ENCODE results near the gene PTCD2.

PTCD2 gene

GRCh38 chr5:72282878-72283277, 37.3 kb upstream of the PTCD2 start:
- no peaks in the 10 kb centered on the region for H3K4me1 ChIP-seq
- no peaks in the 10 kb centered on the region for H3K9me3 ChIP-seq (ENCODE audit: control insufficient read depth, low read length)
- TF ChIP-seq CTCF (IDR thresholded peaks at IDR 0.05), result no peak
- H3K79me2 ChIP-seq, result no peaks in the 10 kb centered on the region
- H3K4me2 ChIP-seq (ENCODE audit: low read length), result peak overlapping the region; percentile 45
- no peaks in the 10 kb centered on the region for H3K36me3 ChIP-seq (ENCODE audit: control insufficient read depth, insufficient read depth, low read length)
- no peak overlapping the region for H3K4me3 ChIP-seq (ENCODE audit: low read depth, low read length)
- H3K27ac ChIP-seq, result peak overlapping the region; percentile 12
- H3K27me3 ChIP-seq (ENCODE audit: control insufficient read depth, insufficient read depth, low read length), result no peaks in the 10 kb centered on the region
- H2AFZ ChIP-seq, result no peak overlapping the region
- H3K9ac ChIP-seq, result no peak overlapping the region

GRCh38 chr5:72283358-72283757, 36.8 kb upstream of the PTCD2 start:
- no peak for TF ChIP-seq CTCF (IDR thresholded peaks at IDR 0.05)
- Histone ChIP-seq H3K4me3 (ENCODE audit: low read depth, low read length) (no peak overlapping the region), H3K9me3 (ENCODE audit: control insufficient read depth, low read length) (no peaks in the 10 kb centered on the region), H3K4me2 (ENCODE audit: low read length) (no peak overlapping the region), H2AFZ (no peak overlapping the region), H3K27me3 (ENCODE audit: control insufficient read depth, insufficient read depth, low read length) (no peaks in the 10 kb centered on the region), H3K27ac (no peak overlapping the region), H3K9ac (no peak overlapping the region), H3K79me2 (no peaks in the 10 kb centered on the region), H3K36me3 (ENCODE audit: control insufficient read depth, insufficient read depth, low read length) (no peaks in the 10 kb centered on the region), H3K4me1 (no peaks in the 10 kb centered on the region)

DNA sequence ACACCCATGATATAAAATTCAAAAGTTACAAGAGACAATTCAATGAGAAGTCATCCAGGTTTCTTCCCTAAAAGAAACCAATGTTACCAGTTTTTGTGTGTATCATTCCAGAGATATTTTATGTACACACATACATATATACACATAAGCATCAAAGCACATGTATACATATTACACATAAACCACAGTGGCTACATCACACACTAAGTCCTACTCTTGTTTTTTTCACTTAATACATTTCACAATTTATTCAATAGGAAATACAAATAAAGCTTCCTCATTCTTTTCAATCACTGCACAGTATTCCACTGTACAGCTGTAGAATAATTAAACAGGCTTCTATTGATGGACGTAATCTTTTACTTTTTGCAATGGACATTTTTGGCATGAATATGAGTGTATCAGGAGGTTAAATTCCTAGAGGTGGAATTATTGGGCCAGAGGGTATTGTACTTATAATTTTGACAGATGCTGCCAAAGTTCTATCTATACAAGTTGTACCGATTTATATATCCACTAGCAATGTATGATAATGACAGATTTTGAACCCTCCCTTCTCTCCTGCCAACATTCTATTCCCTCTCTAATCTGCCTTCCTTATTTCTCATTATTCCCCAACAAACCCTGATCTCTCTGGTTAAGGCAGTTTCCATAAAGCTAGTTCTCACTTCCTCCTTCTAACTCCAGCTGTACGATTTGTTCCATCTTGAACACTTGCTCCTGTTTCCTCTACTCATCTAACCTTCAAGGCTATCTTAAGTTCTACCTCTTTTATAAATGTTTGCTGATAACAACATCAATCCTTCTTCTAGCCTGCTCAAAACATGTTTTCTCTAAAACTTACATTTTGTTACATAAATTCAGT, 35.4 kb upstream of the PTCD2 start:
- TF ChIP-seq CTCF (IDR thresholded peaks at IDR 0.05), result no peak
- Histone ChIP-seq H3K9ac (no peak overlapping the region), H3K4me3 (ENCODE audit: low read depth, low read length) (no peak overlapping the region), H3K79me2 (no peaks in the 10 kb centered on the region), H3K27ac (no peak overlapping the region), H3K9me3 (ENCODE audit: control insufficient read depth, low read length) (no peaks in the 10 kb centered on the region), H3K4me2 (ENCODE audit: low read length) (no peak overlapping the region), H3K27me3 (ENCODE audit: control insufficient read depth, insufficient read depth, low read length) (no peaks in the 10 kb centered on the region), H3K4me1 (no peaks in the 10 kb centered on the region), H2AFZ (no peak overlapping the region), H3K36me3 (ENCODE audit: control insufficient read depth, insufficient read depth, low read length) (no peaks in the 10 kb centered on the region)

DNA sequence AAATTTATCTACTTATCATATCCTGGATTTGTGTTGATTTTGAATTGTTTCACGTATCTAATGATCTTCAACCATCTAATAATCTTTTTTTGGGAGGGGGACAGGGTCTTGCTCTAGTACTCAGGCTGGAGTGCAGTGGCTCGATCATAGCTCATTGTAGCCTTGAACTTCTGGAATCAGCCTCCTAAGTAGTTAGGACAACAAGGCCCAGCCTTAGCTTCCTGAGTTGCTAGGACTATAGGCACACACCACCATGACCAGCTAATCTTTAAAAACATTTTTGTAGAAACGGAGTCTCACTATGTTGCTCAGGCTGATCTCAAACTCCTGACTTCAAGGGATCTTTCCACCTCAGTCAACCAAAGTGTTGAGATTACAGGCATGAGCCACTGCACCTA, 34.8 kb upstream of the PTCD2 start:
- H3K27me3 ChIP-seq (ENCODE audit: control insufficient read depth, insufficient read depth, low read length), result no peaks in the 10 kb centered on the region
- H3K79me2 ChIP-seq, result no peaks in the 10 kb centered on the region
- H3K36me3 ChIP-seq (ENCODE audit: control insufficient read depth, insufficient read depth, low read length), result no peaks in the 10 kb centered on the region
- H3K9me3 ChIP-seq (ENCODE audit: control insufficient read depth, low read length), result no peaks in the 10 kb centered on the region
- no peak overlapping the region for H3K27ac ChIP-seq
- H3K4me2 ChIP-seq (ENCODE audit: low read length), result no peak overlapping the region
- no peak overlapping the region for H3K9ac ChIP-seq
- TF ChIP-seq CTCF (IDR thresholded peaks at IDR 0.05), result no peak
- H3K4me1 ChIP-seq, result no peaks in the 10 kb centered on the region
- H2AFZ ChIP-seq, result no peak overlapping the region
- no peak overlapping the region for H3K4me3 ChIP-seq (ENCODE audit: low read depth, low read length)

DNA sequence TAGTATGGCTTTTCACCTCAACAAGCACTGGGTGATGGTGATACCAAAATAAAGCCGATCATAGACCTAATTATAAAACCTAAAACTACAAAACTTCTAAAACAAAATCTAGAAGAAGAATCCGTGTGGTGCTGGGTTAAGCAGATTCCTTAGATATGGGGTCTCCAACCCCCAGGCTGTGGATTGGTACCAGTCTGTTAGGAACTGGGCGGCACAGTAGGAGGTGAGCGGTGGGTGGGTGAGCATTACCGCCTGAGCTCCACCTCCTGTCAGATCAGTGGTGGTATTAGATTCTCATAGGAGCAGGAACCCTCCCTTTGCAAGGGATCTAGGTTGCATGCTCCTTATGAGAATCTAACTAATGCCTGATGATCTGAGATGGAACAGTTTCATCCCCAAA, 33.4 kb upstream of the PTCD2 start:
- Histone ChIP-seq H3K4me1 (no peaks in the 10 kb centered on the region), H2AFZ (no peak overlapping the region), H3K79me2 (no peaks in the 10 kb centered on the region), H3K4me3 (ENCODE audit: low read depth, low read length) (no peak overlapping the region), H3K27me3 (ENCODE audit: control insufficient read depth, insufficient read depth, low read length) (no peaks in the 10 kb centered on the region), H3K27ac (no peak overlapping the region), H3K9me3 (ENCODE audit: control insufficient read depth, low read length) (no peaks in the 10 kb centered on the region), H3K9ac (no peak overlapping the region), H3K4me2 (ENCODE audit: low read length) (no peak overlapping the region), H3K36me3 (ENCODE audit: control insufficient read depth, insufficient read depth, low read length) (no peaks in the 10 kb centered on the region)
- TF ChIP-seq CTCF (IDR thresholded peaks at IDR 0.05), result no peak
